ENCODE data around the gene TPPP2. TPM values are rescaled to one million over a fixed set of nuclear protein-coding genes. Genes with fewer than 3 reads are reported as not detected.

The TPPP2 gene
- total and polyA plus RNA-seq, 2 experiments from 2014 or later = not detected

- 91 to 94% methylated on average over 9 of the region's 9 CpGs for WGBS, 2 experiments (ENCODE audit: low coverage in 1 of 2, low lambda C conversion rate in 2 of 2, missing lambda C conversion rate in 2 of 2)
- Histone ChIP-seq H3K27me3 (replicated peaks; ENCODE audit: insufficient read depth) (no peaks in the 10 kb centered on the region), H3K27ac (peak overlapping the region; percentile 100), H3K9me3 (ENCODE audit: low read depth) (no peaks in the 10 kb centered on the region), H3K4me1 (ENCODE audit: insufficient read depth) (peaks cover 26% of the 10 kb centered on the region), H3K4me2 (ENCODE audit: unreplicated experiment) (peak overlapping the region; percentile 99), H2AFZ (no peak overlapping the region), H3K79me2 (ENCODE audit: insufficient read depth) (peaks cover 41% of the 10 kb centered on the region), H3K4me3 (peak overlapping the region; percentile 87), H3F3A (ENCODE audit: insufficient read depth) (peaks cover 28% of the 10 kb centered on the region), H3K36me3 (ENCODE audit: low read depth) (peaks cover 20% of the 10 kb centered on the region), H4K20me1 (ENCODE audit: insufficient read depth) (no peaks in the 10 kb centered on the region), H3K9me2 (ENCODE audit: insufficient read depth) (no peaks in the 10 kb centered on the region), H3K9ac (peak overlapping the region; percentile 96)
- TF ChIP-seq EZH2 (IDR thresholded peaks at IDR 0.05; ENCODE audit: insufficient read depth, poor library complexity, severe bottlenecking) (no peak), EZH2phosphoT487 (IDR thresholded peaks at IDR 0.05; ENCODE audit: insufficient read depth, low read depth) (no peak)
- in situ Hi-C loops (cut with MboI) = no loop called here
- DNase-seq = no peak
Measured at GRCh38 chr14:21072781-21073339, 42.8 kb downstream of the TPPP2 start.

GRCh38 chr14:21073921-21074320 is 43.9 kb downstream of the TPPP2 start:
- no peak overlapping the region for H3K4me2 ChIP-seq (ENCODE audit: unreplicated experiment)
- H3K79me2 ChIP-seq (ENCODE audit: insufficient read depth) = peaks cover 41% of the 10 kb centered on the region
- no peak overlapping the region for H3K4me3 ChIP-seq
- H3K9ac ChIP-seq = no peak overlapping the region
- H3K9me3 ChIP-seq (ENCODE audit: low read depth) = no peaks in the 10 kb centered on the region
- no peaks in the 10 kb centered on the region for H4K20me1 ChIP-seq (ENCODE audit: insufficient read depth)
- peaks cover 27% of the 10 kb centered on the region for H3K36me3 ChIP-seq (ENCODE audit: low read depth)
- no peak overlapping the region for H2AFZ ChIP-seq
- DNase-seq = no peak
- H3K27me3 ChIP-seq (replicated peaks; ENCODE audit: insufficient read depth) = no peaks in the 10 kb centered on the region
- H3F3A ChIP-seq (ENCODE audit: insufficient read depth) = peaks cover 28% of the 10 kb centered on the region
- H3K27ac ChIP-seq = 0 out of 2 replicates have a peak overlapping the region, but pooled peaks have one; percentile 100
- WGBS, 2 experiments (ENCODE audit: low coverage in 1 of 2, low lambda C conversion rate in 2 of 2, missing lambda C conversion rate in 2 of 2) = 92 to 93% methylated on average over 9 of the region's 9 CpGs
- H3K4me1 ChIP-seq (ENCODE audit: insufficient read depth) = peaks cover 19% of the 10 kb centered on the region
- no peak for TF ChIP-seq EZH2 (IDR thresholded peaks at IDR 0.05; ENCODE audit: insufficient read depth, poor library complexity, severe bottlenecking)
- no peak for TF ChIP-seq EZH2phosphoT487 (IDR thresholded peaks at IDR 0.05; ENCODE audit: insufficient read depth, low read depth)
- H3K9me2 ChIP-seq (ENCODE audit: insufficient read depth) = no peaks in the 10 kb centered on the region
- in situ Hi-C loops (cut with MboI) = no loop called here

- H3K9ac ChIP-seq = no peak overlapping the region
- no peak overlapping the region for H3K4me3 ChIP-seq
- 89 to 90% methylated on average over 26 of the region's 26 CpGs for WGBS, 2 experiments (ENCODE audit: low coverage in 1 of 2, low lambda C conversion rate in 2 of 2, missing lambda C conversion rate in 2 of 2)
- no peaks in the 10 kb centered on the region for H3K9me3 ChIP-seq (ENCODE audit: low read depth)
- peaks cover 41% of the 10 kb centered on the region for H3K79me2 ChIP-seq (ENCODE audit: insufficient read depth)
- peaks cover 16% of the 10 kb centered on the region for H3K4me1 ChIP-seq (ENCODE audit: insufficient read depth)
- H3K27me3 ChIP-seq (replicated peaks; ENCODE audit: insufficient read depth) = no peaks in the 10 kb centered on the region
- H3K36me3 ChIP-seq (ENCODE audit: low read depth) = peaks cover 33% of the 10 kb centered on the region
- no peak overlapping the region for H3K4me2 ChIP-seq (ENCODE audit: unreplicated experiment)
- H3K9me2 ChIP-seq (ENCODE audit: insufficient read depth) = no peaks in the 10 kb centered on the region
- no peaks in the 10 kb centered on the region for H4K20me1 ChIP-seq (ENCODE audit: insufficient read depth)
- H3K27ac ChIP-seq = no peak overlapping the region
- TF ChIP-seq EZH2phosphoT487 (IDR thresholded peaks at IDR 0.05; ENCODE audit: insufficient read depth, low read depth) = no peak
- TF ChIP-seq EZH2 (IDR thresholded peaks at IDR 0.05; ENCODE audit: insufficient read depth, poor library complexity, severe bottlenecking) = no peak
- H2AFZ ChIP-seq = no peak overlapping the region
- peaks cover 28% of the 10 kb centered on the region for H3F3A ChIP-seq (ENCODE audit: insufficient read depth)
- in situ Hi-C loops (cut with MboI) = no loop called here
- DNase-seq = no peak
Measured at GRCh38 chr14:21074398-21075272, 44.6 kb downstream of the TPPP2 start.

- DNase-seq = no peak
- Histone ChIP-seq H3K27me3 (replicated peaks; ENCODE audit: insufficient read depth) (no peaks in the 10 kb centered on the region), H3K79me2 (ENCODE audit: insufficient read depth) (peaks cover 41% of the 10 kb centered on the region)
Measured at GRCh38 chr14:21075719-21076437, 45.9 kb downstream of the TPPP2 start.

More at GRCh38 chr14:21075719-21076437, 45.9 kb downstream of the TPPP2 start:
- Histone ChIP-seq H3K4me1 (ENCODE audit: insufficient read depth) (peaks cover 16% of the 10 kb centered on the region), H3K27ac (no peak overlapping the region), H3K4me3 (no peak overlapping the region), H3F3A (ENCODE audit: insufficient read depth) (peaks cover 24% of the 10 kb centered on the region), H3K9ac (no peak overlapping the region), H3K4me2 (ENCODE audit: unreplicated experiment) (no peak overlapping the region), H3K9me2 (ENCODE audit: insufficient read depth) (no peaks in the 10 kb centered on the region), H3K9me3 (ENCODE audit: low read depth) (no peaks in the 10 kb centered on the region), H2AFZ (no peak overlapping the region), H4K20me1 (ENCODE audit: insufficient read depth) (no peaks in the 10 kb centered on the region), H3K36me3 (ENCODE audit: low read depth) (peaks cover 33% of the 10 kb centered on the region)
- 79 to 80% methylated on average over 8 to 9 of the region's 9 CpGs for WGBS, 2 experiments (ENCODE audit: low coverage in 1 of 2, low lambda C conversion rate in 2 of 2, missing lambda C conversion rate in 2 of 2)
- in situ Hi-C loops (cut with MboI) = no loop called here
- no peak for TF ChIP-seq EZH2 (IDR thresholded peaks at IDR 0.05; ENCODE audit: insufficient read depth, poor library complexity, severe bottlenecking)
- TF ChIP-seq EZH2phosphoT487 (IDR thresholded peaks at IDR 0.05; ENCODE audit: insufficient read depth, low read depth) = no peak

All from GM23248 (cell line).